MM.1S (cell line): ENCODE measurements around the gene ACTG1.

Experiments used
- CTCF ChIP-seq: fragments of 300-600 bp; sonication (generic); IDR thresholded peaks from 2 replicates; pipeline ENCODE4 v1.5.1; 2016; ENCODE audit warnings: antibody characterized with exemption, low read length, mixed read lengths
- EZH2 ChIP-seq: fragments of 300-600 bp; sonication (generic); optimal IDR thresholded peaks from 2 replicates; pipeline ENCODE3; 2017; ENCODE audit warnings: low read depth, mild to moderate bottlenecking, antibody characterized with exemption, low read length, mixed read lengths
- EZH2phosphoT487 ChIP-seq: fragments of 300-600 bp; sonication (generic); IDR thresholded peaks from 2 replicates; pipeline ENCODE4 v1.6.1; 2018; ENCODE audit warnings: antibody characterized with exemption, low read length

GRCh38 chr17:81511554-81511803 is 1.1 kb downstream of the ACTG1 start:
- TF ChIP-seq CTCF: no peak
- TF ChIP-seq EZH2phosphoT487: no peak
- no peak for TF ChIP-seq EZH2
